SK-N-SH (cell line): ENCODE results near the gene AMMECR1. TPM values are rescaled to one million over a fixed set of nuclear protein-coding genes. Genes with fewer than 3 reads are reported as not detected.

Source experiments
- CTCF ChIA-PET: fragments of 300-600, 350-600 bp; formaldehyde crosslinking; extraction: SDS; loops from one replicate; lab custom pipeline; 2021; lab: Yijun Ruan, JAX
- POLR2A ChIA-PET: fragments of 350-600 bp; sonication (Branson Sonifier 250); formaldehyde crosslinking; extraction: SDS; loops from one replicate; lab custom pipeline; 2020; ENCODE audit warnings: antibody characterized with exemption, inconsistent platforms; lab: Yijun Ruan, JAX
- DNase-seq: peaks from one replicate; pipeline ENCODE4 v3.0.0; 2012
- H2AFZ ChIP-seq: fragments of 200-600 bp; sonication (generic); 2 replicates; pipeline ENCODE4 v1.8.1; 2016; ENCODE audit warnings: antibody characterized with exemption, mild to moderate bottlenecking, low read depth
- H3F3A ChIP-seq: fragments of 200-600 bp; sonication (generic); replicated peaks from 2 replicates; pipeline ENCODE3; 2016; ENCODE audit warnings: antibody characterized with exemption, mild to moderate bottlenecking; ENCODE audit not compliant: insufficient read depth
- H3K27ac ChIP-seq, 2 experiments: fragments of 200-500 bp in 1 of 2; fragments of 200-600 bp in 1 of 2; sonication (Bioruptor generic) in 1 of 2; sonication (generic), shearing (Covaris generic) in 1 of 2; 2 replicates each; pipeline versions ENCODE4 v1.5.1 to v1.6.1; 2014 to 2016; ENCODE audit warnings: low read depth in 2 of 2, inconsistent platforms in 1 of 2, low read length in 1 of 2, mild to moderate bottlenecking in 1 of 2, mixed read lengths in 1 of 2
- H3K27me3 ChIP-seq: fragments of 200-600 bp; sonication (generic), shearing (Covaris generic); 2 replicates; pipeline ENCODE4 v1.6.1; 2016; ENCODE audit warnings: mixed run types; ENCODE audit not compliant: insufficient read depth
- H3K36me3 ChIP-seq, 2 experiments: fragments of 200-500 bp in 1 of 2; fragments of 200-600 bp in 1 of 2; sonication (Bioruptor generic) in 1 of 2; sonication (generic) in 1 of 2; replicated peaks in 1 of 2; 2 replicates each; pipeline versions ENCODE3 to v1.5.1; 2014 to 2016; ENCODE audit warnings: low read length in 1 of 2, mild to moderate bottlenecking in 1 of 2; ENCODE audit not compliant: insufficient read depth in 2 of 2, control insufficient read depth in 1 of 2
- H3K4me1 ChIP-seq, 2 experiments: fragments of 200-500 bp in 1 of 2; fragments of 200-600 bp in 1 of 2; sonication (Bioruptor generic) in 1 of 2; sonication (generic), shearing (Covaris generic) in 1 of 2; 2 replicates each; pipeline versions ENCODE4 v1.5.1 to v1.6.1; 2014 to 2016; ENCODE audit warnings: low read depth in 1 of 2, low read length in 1 of 2, mixed run types in 1 of 2; ENCODE audit not compliant: insufficient read depth in 2 of 2, control insufficient read depth in 1 of 2
- H3K4me2 ChIP-seq: fragments of 200-600 bp; sonication (generic), shearing (Covaris generic); 2 replicates; pipeline ENCODE4 v1.6.1; 2017; ENCODE audit warnings: mixed run types
- H3K4me3 ChIP-seq, 2 experiments: fragments of 200-500 bp in 1 of 2; fragments of 200-600 bp in 1 of 2; sonication (Bioruptor generic) in 1 of 2; sonication (generic), shearing (Covaris generic) in 1 of 2; 2 replicates each; pipeline versions ENCODE4 v1.5.1 to v1.8.1; 2014 to 2016; ENCODE audit warnings: low read depth in 2 of 2, inconsistent platforms in 1 of 2, low read length in 1 of 2, mild to moderate bottlenecking in 1 of 2, mixed read lengths in 1 of 2, moderate library complexity in 1 of 2
- H3K79me2 ChIP-seq: fragments of 200-600 bp; sonication (generic); 2 replicates; pipeline ENCODE4 v1.8.1; 2017; ENCODE audit warnings: mild to moderate bottlenecking; ENCODE audit not compliant: insufficient read depth
- H3K9ac ChIP-seq: fragments of 200-600 bp; sonication (generic); 2 replicates; pipeline ENCODE4 v1.6.1; 2017; ENCODE audit warnings: mixed run types
- H3K9me2 ChIP-seq: fragments of 200-600 bp; sonication (generic); 2 replicates; pipeline ENCODE4 v1.6.1; 2017; ENCODE audit warnings: mixed run types
- H3K9me3 ChIP-seq: fragments of 200-600 bp; sonication (generic); 2 replicates; pipeline ENCODE4 v1.6.1; 2017; ENCODE audit warnings: mixed run types, mild to moderate bottlenecking, moderate library complexity
- H4K20me1 ChIP-seq: fragments of 200-600 bp; sonication (generic); 2 replicates; pipeline ENCODE4 v1.6.1; 2017; ENCODE audit warnings: mild to moderate bottlenecking, mixed run types; ENCODE audit not compliant: insufficient read depth
- CTCF ChIP-seq: fragments of 200-600 bp; sonication (generic); IDR thresholded peaks from 2 replicates; pipeline ENCODE4 v1.6.1; 2017; ENCODE audit warnings: antibody characterized with exemption, mild to moderate bottlenecking, moderate library complexity
- EP300 ChIP-seq, 2 experiments: IDR thresholded peaks; 2 replicates each; pipeline versions ENCODE4 v1.4.0 to v1.6.1; 2012; ENCODE audit warnings: borderline replicate concordance in 1 of 2, low read depth in 1 of 2, low read length in 1 of 2
- EZH2phosphoT487 ChIP-seq: fragments of 200-600 bp; sonication (generic); IDR thresholded peaks from 2 replicates; pipeline ENCODE4 v1.6.1; 2017; ENCODE audit warnings: low read depth, mixed run types, mild to moderate bottlenecking, antibody characterized with exemption, moderate library complexity, borderline replicate concordance
- FOXJ3 ChIP-seq: sonication (generic); formaldehyde crosslinking; IDR thresholded peaks from 2 replicates; pipeline ENCODE4 v1.5.1; 2020; ENCODE audit warnings: mild to moderate bottlenecking, missing genetic modification reagents
- GATA2 ChIP-seq: sonication (generic); formaldehyde crosslinking; IDR thresholded peaks from 2 replicates; pipeline ENCODE4 v1.5.0; 2020; ENCODE audit warnings: mild to moderate bottlenecking, missing genetic modification reagents
- IRF3 ChIP-seq: fragments of 150-350 bp; IDR thresholded peaks from 2 replicates; pipeline ENCODE4 v1.6.1; 2016; ENCODE audit warnings: mild to moderate bottlenecking, low read depth, low read length
- JUND ChIP-seq: IDR thresholded peaks from 2 replicates; pipeline ENCODE4 v1.4.0; 2012
- MEF2A ChIP-seq: IDR thresholded peaks from 2 replicates; pipeline ENCODE4 v1.4.0; 2012; ENCODE audit warnings: low read depth, borderline replicate concordance
- MXI1 ChIP-seq: IDR thresholded peaks from 2 replicates; pipeline ENCODE4 v1.6.1; 2012; ENCODE audit warnings: mild to moderate bottlenecking, low read depth, low read length, improper control_type of control experiment
- PBX3 ChIP-seq: IDR thresholded peaks from 2 replicates; pipeline ENCODE4; 2012
- POLR2AphosphoS5 ChIP-seq: IDR thresholded peaks from 2 replicates; pipeline ENCODE4 v1.6.1; 2012; ENCODE audit warnings: low read depth, low read length
- RAD21 ChIP-seq: IDR thresholded peaks from 2 replicates; pipeline ENCODE4 v1.6.1; 2012; ENCODE audit warnings: mild to moderate bottlenecking, low read length
- RCOR1 ChIP-seq: fragments of 150-350 bp; IDR thresholded peaks from 2 replicates; pipeline ENCODE4 v1.6.1; 2017; ENCODE audit warnings: antibody characterized with exemption, low read length
- RFX5 ChIP-seq: IDR thresholded peaks from 2 replicates; pipeline ENCODE4 v1.6.1; 2012; ENCODE audit warnings: mild to moderate bottlenecking, improper control_type of control experiment, low read length
- SIN3A ChIP-seq: IDR thresholded peaks from 2 replicates; pipeline ENCODE4 v1.6.1; 2012; ENCODE audit warnings: low read depth, mild to moderate bottlenecking, low read length, moderate library complexity, borderline replicate concordance
- SMC3 ChIP-seq: IDR thresholded peaks from 2 replicates; pipeline ENCODE4 v1.6.1; 2012; ENCODE audit warnings: low read depth, low read length, improper control_type of control experiment
- TAF1 ChIP-seq: IDR thresholded peaks from 2 replicates; pipeline ENCODE4 v1.6.1; 2012; ENCODE audit warnings: low read depth, mild to moderate bottlenecking, low read length, moderate library complexity, borderline replicate concordance
- YY1 ChIP-seq: IDR thresholded peaks from 2 replicates; pipeline ENCODE4 v1.4.0; 2012; ENCODE audit warnings: low read depth, mild to moderate bottlenecking
- WGBS: methylation state at CpG from one replicate; pipeline ENCODE4 v1.1.6; 2017; ENCODE audit warnings: low lambda C conversion rate; 5-methylcytosine and 5-hydroxymethylcytosine counted together
- polyA plus RNA-seq, 3 experiments: library from polyadenylated mRNA; depleted of rRNA; stranded (reverse); fragments of >200 nt; gene quantifications; 2 replicates each; pipeline ENCODE4 v1.2.3, GENCODE V29; 2012

The AMMECR1 gene
- polyA plus RNA-seq, 1 of the 3 experiments (the other 2 are of a cell fraction) = 1.3 TPM

GRCh38 chrX:110156167-110156754, 161.6 kb downstream of the AMMECR1 start:
- Histone ChIP-seq H3K4me3 (no peak overlapping the region), H3K4me1 (no peaks in the 10 kb centered on the region), H3K4me2 (no peak overlapping the region)
- CTCF ChIA-PET = interaction anchor here (0.6 to 19.4 kb wide), 15 partner anchors 9 to 762 kb away, joined by 3 to 315 read pairs (median 3); no protein-coding TSS in a partner anchor
- no peak for DNase-seq
- no peak for TF ChIP-seq RFX5
- TF ChIP-seq FOXJ3 (CRISPR knock-in tag) = no peak
- no peak for TF ChIP-seq YY1
- TF ChIP-seq RAD21 = peak; percentile 38; the same call in 1 of the 2 replicates
- TF ChIP-seq MXI1 = no peak
- TF ChIP-seq POLR2AphosphoS5 = no peak
- peak; percentile 9; the same call in 1 of the 2 replicates for TF ChIP-seq SMC3
- peak; percentile 64 for TF ChIP-seq CTCF
- TF ChIP-seq MEF2A = no peak
- no peak for TF ChIP-seq IRF3
- TF ChIP-seq EZH2phosphoT487 = no peak
- TF ChIP-seq, all 33 proteins: peak for 3
- no peaks in the 10 kb centered on the region for H3K79me2 ChIP-seq
- H4K20me1 ChIP-seq = no peaks in the 10 kb centered on the region
- H3K27ac ChIP-seq = no peak overlapping the region
- H3K9me3 ChIP-seq = no peaks in the 10 kb centered on the region
- H3K27me3 ChIP-seq = no peaks in the 10 kb centered on the region
- H3K36me3 ChIP-seq = peaks cover 0 to under 1% of the 10 kb centered on the region in 2 experiments
- 32% methylated on average over 6 of the region's 6 CpGs for WGBS
- H3F3A ChIP-seq = no peaks in the 10 kb centered on the region
- H2AFZ ChIP-seq = no peak overlapping the region
- no peak overlapping the region for H3K9ac ChIP-seq
- no peaks in the 10 kb centered on the region for H3K9me2 ChIP-seq
- POLR2A ChIA-PET = no interaction called here

- no peak overlapping the region for H2AFZ ChIP-seq
- H3K4me3 ChIP-seq = no peak overlapping the region
- POLR2A ChIA-PET = no interaction called here
- 45% methylated on average over 1 of the region's 1 CpG for WGBS
- TF ChIP-seq JUND (no peak), IRF3 (no peak), RFX5 (no peak), MXI1 (no peak), EP300 (IDR thresholded peaks at IDR 0.05; ENCODE audit: borderline replicate concordance in 1 of 2, low read depth in 1 of 2, low read length in 1 of 2) (no peak), PBX3 (no peak), YY1 (no peak), TAF1 (no peak), GATA2 (no peak), RAD21 (no peak), EZH2phosphoT487 (no peak), RCOR1 (no peak), SIN3A (no peak)
- no peaks in the 10 kb centered on the region for H4K20me1 ChIP-seq
- H3K9me2 ChIP-seq = no peaks in the 10 kb centered on the region
- no peak for DNase-seq
- no peaks in the 10 kb centered on the region for H3K79me2 ChIP-seq
- no peaks in the 10 kb centered on the region for H3K27me3 ChIP-seq
- no peaks in the 10 kb centered on the region for H3F3A ChIP-seq
- CTCF ChIA-PET = interaction anchor here (0.7 to 19.4 kb wide), 14 partner anchors 9 to 287 kb away, joined by 3 to 315 read pairs (median 3); no protein-coding TSS in a partner anchor
- H3K4me1 ChIP-seq = no peaks in the 10 kb centered on the region
- no peak overlapping the region for H3K9ac ChIP-seq
- peaks cover 0 to 4% of the 10 kb centered on the region in 2 experiments for H3K36me3 ChIP-seq
- no peak overlapping the region for H3K4me2 ChIP-seq
- H3K9me3 ChIP-seq = no peaks in the 10 kb centered on the region
- H3K27ac ChIP-seq = no peak overlapping the region
Observed at GRCh38 chrX:110155759-110156158, 162.1 kb downstream of the AMMECR1 start.
